K562 (cell line): ENCODE results near the gene CREB3L2. TPM values are rescaled to one million over a fixed set of nuclear protein-coding genes. Genes with fewer than 3 reads are reported as not detected.
A peak's percentile ranks its signal among the peaks of the same experiment; 100 is the strongest.

Experiments used
- ATAC-seq: fragments of 200-7000 bp; cut with Tn5 transposase; 3 replicates; pipeline ENCODE4 v1.9.1; 2020; ENCODE audit warnings: moderate library complexity
- Bru-seq: library from RNA; stranded (reverse); fragments of 400-500 nt; gene quantifications from one replicate; lab custom pipeline; 2021; lab: Mats Ljungman, UMichigan
- BruChase-seq, 2 experiments: library from RNA; stranded (reverse); fragments of 400-500 nt; gene quantifications; one replicate each; lab custom pipeline; 2021; lab: Mats Ljungman, UMichigan
- BruUV-seq: library from RNA; stranded (reverse); fragments of 400-500 nt; replicated peaks from 2 replicates; lab custom pipeline; 2021; lab: Mats Ljungman, UMichigan
- CTCF ChIA-PET: fragments of 300-600 bp; formaldehyde crosslinking; extraction: SDS; loops from one replicate; lab custom pipeline; 2021; ENCODE audit warnings: low intra/inter-chr PET ratio; lab: Yijun Ruan, JAX
- POLR2A ChIA-PET: fragments of 300-600, 350-650 bp; sonication (Branson Sonifier 250); formaldehyde crosslinking; extraction: SDS; loops from one replicate; lab custom pipeline; 2021; ENCODE audit warnings: antibody characterized with exemption, inconsistent platforms; lab: Yijun Ruan, JAX
- DNase-seq, 4 experiments: peaks; one replicate each; pipeline versions ENCODE4 v3.0.0 to v3.0.0-alpha.2; 2011 to 2018; ENCODE audit warnings: low spot score in 3 of 4, mixed read lengths in 3 of 4; ENCODE audit errors: extremely low read depth in 1 of 4
- FAIRE-seq: peaks from 2 replicates; lab custom pipeline; 2011; peaks lifted over from hg19 to GRCh38; lab: Jason Lieb, UNC
- H2AFZ ChIP-seq: 2 replicates; pipeline ENCODE4 v1.6.0; 2011; ENCODE audit warnings: low read depth, low read length, control low read depth, inconsistent platforms
- H3K27ac ChIP-seq: fragments of 200-600 bp; 3 replicates; pipeline ENCODE4 v1.8.0; 2011; ENCODE audit warnings: low read depth, mild to moderate bottlenecking, control low read depth, inconsistent platforms, low read length, moderate library complexity, mixed read lengths; ENCODE audit errors: extremely low read depth
- H3K27me3 ChIP-seq, 2 experiments: fragments of 300-600 bp in 1 of 2; 2 replicates in 1 of 2; 3 replicates in 1 of 2; pipeline versions ENCODE4 v1.6.0 to v1.8.0; 2011; ENCODE audit warnings: inconsistent platforms in 2 of 2, low read length in 2 of 2, mild to moderate bottlenecking in 1 of 2, mixed read lengths in 1 of 2, moderate library complexity in 1 of 2; ENCODE audit not compliant: control insufficient read depth in 2 of 2, insufficient read depth in 2 of 2
- H3K36me3 ChIP-seq: fragments of 300-600 bp; 3 replicates; pipeline ENCODE4 v1.8.0; 2011; ENCODE audit warnings: mild to moderate bottlenecking, low read length, inconsistent platforms; ENCODE audit not compliant: control insufficient read depth, insufficient read depth
- H3K4me1 ChIP-seq, 2 experiments: fragments of 200-600 bp in 1 of 2; replicated peaks in 1 of 2; 2 replicates in 1 of 2; 3 replicates in 1 of 2; pipeline versions ENCODE4 v1.5.1 to v1.8.0; 2011; ENCODE audit warnings: inconsistent platforms in 2 of 2, low read length in 2 of 2, mild to moderate bottlenecking in 1 of 2, mixed read lengths in 1 of 2, moderate library complexity in 1 of 2; ENCODE audit not compliant: control insufficient read depth in 2 of 2, insufficient read depth in 2 of 2
- H3K4me2 ChIP-seq: 2 replicates; pipeline ENCODE4 v1.6.1; 2011; ENCODE audit warnings: low read length, control low read depth, inconsistent platforms, mixed read lengths; ENCODE audit not compliant: insufficient read depth
- H3K4me3 ChIP-seq: fragments of 200-600 bp; sonication (generic), shearing (Covaris generic); 2 replicates; pipeline ENCODE4 v1.5.1; 2016; ENCODE audit warnings: control low read depth, inconsistent platforms
- H3K79me2 ChIP-seq: fragments of 200-600 bp; 3 replicates; pipeline ENCODE4 v1.8.0; 2011; ENCODE audit warnings: low read length, inconsistent platforms; ENCODE audit not compliant: control insufficient read depth, insufficient read depth
- H3K9ac ChIP-seq, 2 experiments: 2 replicates each; pipeline versions ENCODE4 v1.6.0 to v1.6.1; 2011; ENCODE audit warnings: low read depth in 2 of 2, low read length in 2 of 2, control low read depth in 1 of 2, inconsistent platforms in 1 of 2, mild to moderate bottlenecking in 1 of 2, mixed read lengths in 1 of 2; ENCODE audit not compliant: insufficient read depth in 1 of 2
- H3K9me1 ChIP-seq: one replicate; pipeline ENCODE4 v1.6.0; 2011; ENCODE audit warnings: inconsistent platforms, mild to moderate bottlenecking, low read length, moderate library complexity; ENCODE audit not compliant: control insufficient read depth, insufficient read depth
- H3K9me3 ChIP-seq: replicated peaks from 2 replicates; pipeline ENCODE4 v1.5.1; 2011; ENCODE audit warnings: low read depth, low read length, inconsistent platforms; ENCODE audit not compliant: control insufficient read depth, insufficient read depth
- H4K20me1 ChIP-seq: replicated peaks from 2 replicates; pipeline ENCODE4 v1.6.1; 2011; ENCODE audit warnings: low read length, inconsistent platforms, mixed read lengths; ENCODE audit not compliant: control insufficient read depth, insufficient read depth
- SRSF9 ChIP-seq: fragments of 200-400 bp; formaldehyde crosslinking; IDR thresholded peaks from 2 replicates; pipeline ENCODE4 v1.6.1; 2017; ENCODE audit warnings: low read depth, low read length, borderline replicate concordance
- WGBS: fragments of 100-300 bp; shearing (Covaris generic); methylation state at CpG from one replicate; pipeline ENCODE4 v1.1.6; 2016; ENCODE audit warnings: low coverage, mixed read lengths; ENCODE audit not compliant: insufficient coverage; ENCODE audit errors: missing lambda C conversion rate; 5-methylcytosine and 5-hydroxymethylcytosine counted together
- in situ Hi-C: fragments of 300-500 bp; cut with MboI; formaldehyde crosslinking; loops from 4 replicates; pipeline ENCODE4 v1.15.0; 2018; ENCODE audit warnings: inconsistent platforms, mixed read lengths
- intact Hi-C: fragments of 100-400 bp; cut with micrococcal nuclease; formaldehyde crosslinking; loops from 2 replicates; pipeline ENCODE4 v1.14.2; 2022
- long read RNA-seq, 3 experiments: library from polyadenylated mRNA in 2 of 3; library from RNA in 1 of 3; unstranded in 2 of 3; stranded (forward) in 1 of 3; transcript quantifications; one replicate each; pipeline ENCODE4 v2.0.0, GENCODE V29; 2019 to 2022
- polyA minus RNA-seq, 3 experiments: library from RNA; depleted of rRNA, polyadenylated mRNA; stranded (reverse); fragments of >200 nt; gene quantifications; 2 replicates each; pipeline ENCODE4 v1.2.3, GENCODE V29; 2011
- polyA plus RNA-seq, 8 experiments: library from polyadenylated mRNA; depleted of rRNA in 4 of 8; stranded (reverse) in 5 of 8; unstranded in 3 of 8; fragments of >200 nt; fragmentation: Nextera tagmentation in 2 of 8; fragmentation: Illumina TruSeq in 1 of 8; extraction: Ambion mirVana in 2 of 8; extraction: Trizol in 1 of 8; gene quantifications; 2 replicates each; pipeline versions ENCODE4 v1.2.1 to v1.2.3, GENCODE V29; 2011 to 2014; ENCODE audit warnings: inconsistent platforms in 1 of 8, missing spikeins in 1 of 8
- total RNA-seq, 7 experiments: library from RNA; depleted of rRNA in 6 of 7; stranded (reverse); fragments of >200 nt in 6 of 7; fragmentation: Illumina TruSeq in 2 of 7; extraction: Trizol in 2 of 7; gene quantifications; 2 replicates each; pipeline versions ENCODE4 v1.2.1 to v1.2.3, GENCODE V29; 2011 to 2021; ENCODE audit warnings: low replicate concordance in 1 of 7
- TF ChIP-seq, protein P1 (sequence below): sonication (generic); formaldehyde crosslinking; IDR thresholded peaks from 2 replicates; pipeline ENCODE4 v1.8.0; 2022; ENCODE audit warnings: missing genetic modification reagents, mild to moderate bottlenecking, borderline replicate concordance
- TF ChIP-seq, protein P2 (sequence below): fragments of 250-450 bp; sonication (Bioruptor Pico); IDR thresholded peaks from 2 replicates; pipeline ENCODE4 v1.4.0; 2020

CREB3L2 gene, protein sequence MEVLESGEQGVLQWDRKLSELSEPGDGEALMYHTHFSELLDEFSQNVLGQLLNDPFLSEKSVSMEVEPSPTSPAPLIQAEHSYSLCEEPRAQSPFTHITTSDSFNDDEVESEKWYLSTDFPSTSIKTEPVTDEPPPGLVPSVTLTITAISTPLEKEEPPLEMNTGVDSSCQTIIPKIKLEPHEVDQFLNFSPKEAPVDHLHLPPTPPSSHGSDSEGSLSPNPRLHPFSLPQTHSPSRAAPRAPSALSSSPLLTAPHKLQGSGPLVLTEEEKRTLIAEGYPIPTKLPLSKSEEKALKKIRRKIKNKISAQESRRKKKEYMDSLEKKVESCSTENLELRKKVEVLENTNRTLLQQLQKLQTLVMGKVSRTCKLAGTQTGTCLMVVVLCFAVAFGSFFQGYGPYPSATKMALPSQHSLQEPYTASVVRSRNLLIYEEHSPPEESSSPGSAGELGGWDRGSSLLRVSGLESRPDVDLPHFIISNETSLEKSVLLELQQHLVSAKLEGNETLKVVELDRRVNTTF
- 58.2 and 65.5 TPM in 2 replicates for total RNA-seq (2011; cell fraction: chromatin; rRNA removed; ENCODE audit: low replicate concordance)
- total RNA-seq (2011; cell fraction: nucleolus; rRNA removed): 39.9 and 41.2 TPM in 2 replicates
- 52.9 and 82.7 TPM in 2 replicates for total RNA-seq (2011; cell fraction: nucleoplasm; rRNA removed)
- total RNA-seq (2014; rRNA removed): 10.2 and 19.6 TPM in 2 replicates
- total RNA-seq (2014; rRNA removed; fragmentation: Illumina TruSeq; extraction: Trizol): 13.8 and 15.2 TPM in 2 replicates
- total RNA-seq (2015; rRNA removed; fragmentation: Illumina TruSeq; extraction: Trizol): 16.0 and 17.5 TPM in 2 replicates
- 44.7 and 45.6 TPM in 2 replicates for total RNA-seq (2021)
- 17.1 and 37.9 TPM in 2 replicates for polyA plus RNA-seq (2011; rRNA removed)
- polyA plus RNA-seq (2011; cell fraction: cytosol; rRNA removed): 15.4 and 27.7 TPM in 2 replicates
- polyA plus RNA-seq (2011; cell fraction: nucleus; rRNA removed): 24.4 and 31.2 TPM in 2 replicates
- polyA plus RNA-seq (2012): 20.5 and 29.6 TPM in 2 replicates
- polyA plus RNA-seq (2014; fragmentation: Illumina TruSeq; extraction: Trizol): 26.9 and 27.4 TPM in 2 replicates
- 1 to 10 TPM; 7.1 to 8.8 TPM for polyA plus RNA-seq (2014; fragmentation: Nextera tagmentation; extraction: Ambion mirVana)
- 15.8 and 18.7 TPM in 2 replicates for polyA plus RNA-seq (2014; rRNA removed)
- polyA minus RNA-seq (2011; rRNA and poly(A)+ RNA removed): 30.2 and 46.2 TPM in 2 replicates
- 19.4 and 34.7 TPM in 2 replicates for polyA minus RNA-seq (2011; cell fraction: cytosol; rRNA and poly(A)+ RNA removed)
- 24.1 and 55.8 TPM in 2 replicates for polyA minus RNA-seq (2011; cell fraction: nucleus; rRNA and poly(A)+ RNA removed)
- percentile 87 among the genes with signal in this experiment for Bru-seq, nascent RNA
- percentile 86 among the genes with signal in this experiment for BruChase-seq, experiment 1, labeled RNA remaining after a 2-hour chase
- BruChase-seq, experiment 2, labeled RNA remaining after a 6-hour chase: percentile 84 among the genes with signal in this experiment
- long read RNA-seq, experiment 1, transcript CREB3L2-203 (4 exons, 1,105 nt): major isoform, 5 of 37 reads
- long read RNA-seq, experiment 1, partial matches to known transcripts: 2 of 37 reads
- long read RNA-seq, experiment 1, other reads (novel, unspliced or antisense): 30 of 37 reads
- long read RNA-seq, experiment 2, partial matches to known transcripts: 4 of 31 reads
- long read RNA-seq, experiment 2, other reads (novel, unspliced or antisense): 23 of 31 reads
- long read RNA-seq, experiment 3, partial matches to known transcripts: 2 of 12 reads
- long read RNA-seq, experiment 3, other reads (novel, unspliced or antisense): 5 of 12 reads

DNA sequence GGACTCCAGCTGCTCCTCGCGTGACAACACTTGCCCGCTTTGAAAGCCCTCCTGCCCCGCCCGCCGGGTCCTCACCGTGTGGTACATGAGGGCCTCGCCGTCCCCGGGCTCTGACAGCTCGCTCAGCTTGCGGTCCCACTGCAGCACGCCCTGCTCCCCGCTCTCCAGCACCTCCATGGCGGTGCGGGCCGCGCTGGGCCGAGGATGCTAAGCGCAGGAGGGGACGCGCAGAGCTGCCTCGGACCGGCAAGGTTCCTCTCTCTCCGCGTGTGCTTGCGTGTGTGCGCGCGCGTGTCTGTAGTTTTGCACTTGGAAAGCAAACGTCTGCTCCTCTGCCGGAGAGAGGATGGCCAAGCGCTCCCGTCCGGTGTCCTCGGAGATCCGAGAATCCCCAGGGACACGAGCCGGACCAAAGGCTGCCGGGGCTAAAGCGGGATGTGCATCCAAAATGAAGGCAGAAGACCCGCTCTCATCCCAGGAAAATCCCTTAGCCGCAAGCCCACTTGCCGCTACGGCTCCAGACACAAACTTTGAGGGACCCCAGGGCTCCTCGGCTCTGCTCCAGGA is at the start of gene CREB3L2:
TSS of gene CREB3L2 (minus strand) at position 558 of the 567 bp plus-strand sequence. CDS start at position 177, 381 bp downstream.
- FAIRE-seq: no peak
- Histone ChIP-seq H4K20me1 (no peaks in the 10 kb centered on the region), H3K9me1 (peaks cover 5% of the 10 kb centered on the region), H3K27me3 (no peaks in the 10 kb centered on the region), H3K4me1 (peaks cover 17 to 39% of the 10 kb centered on the region in 2 experiments), H3K27ac (peak within 1 kb of the TSS; percentile 77), H3K79me2 (peaks cover 53% of the 10 kb centered on the region), H3K4me3 (peak within 1 kb of the TSS; percentile 82), H2AFZ (peak within 1 kb of the TSS; percentile 92), H3K36me3 (peaks cover 12% of the 10 kb centered on the region), H3K4me2 (peak within 1 kb of the TSS; percentile 94), H3K9ac (peak within 1 kb of the TSS; percentile 85 to 95), H3K9me3 (no peaks in the 10 kb centered on the region)
- DNase-seq: peak; percentile 49 to 79 (median 55)
- under 1% methylated on average over 47 of the region's 47 CpGs for WGBS
- TSS peak; percentile 63 for BruUV-seq
- in situ Hi-C loops: loop anchor here (5.0 kb wide), 1 partner anchor 94 kb away; no protein-coding TSS in a partner anchor
- intact Hi-C loops: loop anchor here (1.0 to 10.0 kb wide), 4 partner anchors 38 to 736 kb away; no protein-coding TSS in a partner anchor
- ATAC-seq: peak; percentile 74
- ChIA-PET CTCF (interaction anchor here (0.9 kb wide), 1 partner anchor 98 kb away, joined by 3 read pairs; no protein-coding TSS in a partner anchor), POLR2A (interaction anchor here (0.6 to 2.3 kb wide), 13 partner anchors 10 to 342 kb away, joined by 3 to 21 read pairs (median 4); no protein-coding TSS in a partner anchor)
- TF ChIP-seq, protein P1, sequence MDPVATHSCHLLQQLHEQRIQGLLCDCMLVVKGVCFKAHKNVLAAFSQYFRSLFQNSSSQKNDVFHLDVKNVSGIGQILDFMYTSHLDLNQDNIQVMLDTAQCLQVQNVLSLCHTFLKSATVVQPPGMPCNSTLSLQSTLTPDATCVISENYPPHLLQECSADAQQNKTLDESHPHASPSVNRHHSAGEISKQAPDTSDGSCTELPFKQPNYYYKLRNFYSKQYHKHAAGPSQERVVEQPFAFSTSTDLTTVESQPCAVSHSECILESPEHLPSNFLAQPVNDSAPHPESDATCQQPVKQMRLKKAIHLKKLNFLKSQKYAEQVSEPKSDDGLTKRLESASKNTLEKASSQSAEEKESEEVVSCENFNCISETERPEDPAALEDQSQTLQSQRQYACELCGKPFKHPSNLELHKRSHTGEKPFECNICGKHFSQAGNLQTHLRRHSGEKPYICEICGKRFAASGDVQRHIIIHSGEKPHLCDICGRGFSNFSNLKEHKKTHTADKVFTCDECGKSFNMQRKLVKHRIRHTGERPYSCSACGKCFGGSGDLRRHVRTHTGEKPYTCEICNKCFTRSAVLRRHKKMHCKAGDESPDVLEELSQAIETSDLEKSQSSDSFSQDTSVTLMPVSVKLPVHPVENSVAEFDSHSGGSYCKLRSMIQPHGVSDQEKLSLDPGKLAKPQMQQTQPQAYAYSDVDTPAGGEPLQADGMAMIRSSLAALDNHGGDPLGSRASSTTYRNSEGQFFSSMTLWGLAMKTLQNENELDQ (CRISPR knock-in tag): peak; percentile 81; the same call in 1 of the 2 replicates
- TF ChIP-seq, protein P2, sequence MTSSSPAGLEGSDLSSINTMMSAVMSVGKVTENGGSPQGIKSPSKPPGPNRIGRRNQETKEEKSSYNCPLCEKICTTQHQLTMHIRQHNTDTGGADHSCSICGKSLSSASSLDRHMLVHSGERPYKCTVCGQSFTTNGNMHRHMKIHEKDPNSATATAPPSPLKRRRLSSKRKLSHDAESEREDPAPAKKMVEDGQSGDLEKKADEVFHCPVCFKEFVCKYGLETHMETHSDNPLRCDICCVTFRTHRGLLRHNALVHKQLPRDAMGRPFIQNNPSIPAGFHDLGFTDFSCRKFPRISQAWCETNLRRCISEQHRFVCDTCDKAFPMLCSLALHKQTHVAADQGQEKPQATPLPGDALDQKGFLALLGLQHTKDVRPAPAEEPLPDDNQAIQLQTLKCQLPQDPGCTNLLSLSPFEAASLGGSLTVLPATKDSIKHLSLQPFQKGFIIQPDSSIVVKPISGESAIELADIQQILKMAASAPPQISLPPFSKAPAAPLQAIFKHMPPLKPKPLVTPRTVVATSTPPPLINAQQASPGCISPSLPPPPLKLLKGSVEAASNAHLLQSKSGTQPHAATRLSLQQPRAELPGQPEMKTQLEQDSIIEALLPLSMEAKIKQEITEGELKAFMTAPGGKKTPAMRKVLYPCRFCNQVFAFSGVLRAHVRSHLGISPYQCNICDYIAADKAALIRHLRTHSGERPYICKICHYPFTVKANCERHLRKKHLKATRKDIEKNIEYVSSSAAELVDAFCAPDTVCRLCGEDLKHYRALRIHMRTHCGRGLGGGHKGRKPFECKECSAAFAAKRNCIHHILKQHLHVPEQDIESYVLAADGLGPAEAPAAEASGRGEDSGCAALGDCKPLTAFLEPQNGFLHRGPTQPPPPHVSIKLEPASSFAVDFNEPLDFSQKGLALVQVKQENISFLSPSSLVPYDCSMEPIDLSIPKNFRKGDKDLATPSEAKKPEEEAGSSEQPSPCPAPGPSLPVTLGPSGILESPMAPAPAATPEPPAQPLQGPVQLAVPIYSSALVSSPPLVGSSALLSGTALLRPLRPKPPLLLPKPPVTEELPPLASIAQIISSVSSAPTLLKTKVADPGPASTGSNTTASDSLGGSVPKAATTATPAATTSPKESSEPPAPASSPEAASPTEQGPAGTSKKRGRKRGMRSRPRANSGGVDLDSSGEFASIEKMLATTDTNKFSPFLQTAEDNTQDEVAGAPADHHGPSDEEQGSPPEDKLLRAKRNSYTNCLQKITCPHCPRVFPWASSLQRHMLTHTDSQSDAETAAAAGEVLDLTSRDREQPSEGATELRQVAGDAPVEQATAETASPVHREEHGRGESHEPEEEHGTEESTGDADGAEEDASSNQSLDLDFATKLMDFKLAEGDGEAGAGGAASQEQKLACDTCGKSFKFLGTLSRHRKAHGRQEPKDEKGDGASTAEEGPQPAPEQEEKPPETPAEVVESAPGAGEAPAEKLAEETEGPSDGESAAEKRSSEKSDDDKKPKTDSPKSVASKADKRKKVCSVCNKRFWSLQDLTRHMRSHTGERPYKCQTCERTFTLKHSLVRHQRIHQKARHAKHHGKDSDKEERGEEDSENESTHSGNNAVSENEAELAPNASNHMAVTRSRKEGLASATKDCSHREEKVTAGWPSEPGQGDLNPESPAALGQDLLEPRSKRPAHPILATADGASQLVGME (CRISPR knock-in tag): peak; percentile 83
- TF ChIP-seq SRSF9: no peak
